T47D (cell line): ENCODE data around the gene RPTOR.

Source experiments
- DNase-seq, 2 experiments: peaks; one replicate each; pipeline versions ENCODE4 v3.0.0 to v3.0.0-alpha.2; 2011 to 2012; ENCODE audit warnings: low read depth in 1 of 2, low spot score in 1 of 2
- JUND ChIP-seq: IDR thresholded peaks from 2 replicates; pipeline ENCODE4 v1.6.1; 2012; ENCODE audit warnings: low read depth
- in situ Hi-C: cut with HindIII; loops from 2 replicates; pipeline ENCODE4 v1.10.0; 2016; ENCODE audit warnings: low sequenced_read_pairs, low pct_unique_long_range_greater_than_20kb

The RPTOR gene

DNA sequence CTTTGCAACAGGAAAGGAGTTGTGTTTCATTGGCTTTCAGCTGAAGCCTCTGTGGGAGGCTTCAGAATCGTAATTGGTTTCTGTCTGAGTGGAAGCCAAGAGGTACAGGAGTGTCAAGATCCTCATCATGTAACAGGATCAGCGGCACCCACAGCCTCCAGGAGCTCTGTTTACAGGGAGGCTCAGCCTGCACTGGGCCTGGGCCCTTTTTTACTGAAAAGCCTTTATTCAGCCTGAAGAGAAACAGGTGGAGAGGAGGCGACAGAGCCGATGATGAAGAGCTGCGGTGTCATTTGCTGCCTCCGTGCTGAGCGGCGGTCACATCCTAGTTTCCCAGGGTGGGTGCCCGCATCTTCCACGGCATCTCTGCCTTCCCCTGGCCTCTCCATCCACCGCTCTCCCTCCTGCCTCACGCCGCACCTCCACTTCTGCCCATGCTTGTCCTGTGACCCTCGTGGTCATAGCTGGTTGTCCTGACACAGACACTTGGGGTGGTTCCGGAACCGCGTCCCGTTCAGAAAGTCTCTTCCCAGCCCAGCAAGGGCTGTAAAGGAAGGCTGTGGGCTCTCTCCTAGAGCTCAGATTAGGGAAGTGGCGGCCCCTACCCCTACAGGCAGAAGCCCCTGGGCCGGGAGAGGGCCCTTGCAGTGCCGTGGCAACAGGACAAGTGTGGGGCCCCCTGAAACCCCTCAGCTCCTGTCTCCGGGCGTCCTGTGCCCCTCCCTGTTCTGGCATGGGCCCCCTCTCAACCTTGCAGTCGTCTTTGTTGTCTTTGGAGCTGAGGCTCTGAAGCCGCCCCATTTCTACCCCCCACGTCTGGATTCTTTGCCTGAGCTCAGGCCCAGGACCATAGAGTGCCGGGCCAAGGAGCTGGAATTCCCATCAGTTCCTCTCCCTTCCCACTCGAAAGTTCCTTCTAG lies 393.1 kb downstream of the RPTOR start:
- TF ChIP-seq JUND, result no peak
- no peak for DNase-seq
- in situ Hi-C loops, result no loop called here

DNA sequence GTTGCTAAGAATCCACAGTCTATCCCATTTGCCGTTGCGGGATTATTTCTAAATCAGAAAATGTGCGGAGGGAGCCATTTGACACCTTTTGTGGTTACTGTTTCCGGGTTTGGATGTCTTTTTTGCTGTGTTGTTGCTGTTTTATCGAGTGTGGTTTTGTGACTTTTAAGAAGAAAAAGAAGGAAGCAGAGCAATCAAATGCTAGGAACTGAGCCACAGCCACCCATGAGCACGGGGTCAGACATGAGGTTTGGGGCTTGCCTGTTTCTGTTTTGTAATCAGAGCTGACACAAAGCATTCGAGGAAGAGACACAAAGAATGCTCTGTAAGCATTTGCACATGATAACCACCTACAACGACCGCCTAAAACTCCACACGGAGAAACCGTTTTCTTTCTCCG lies 393.9 kb downstream of the RPTOR start:
- in situ Hi-C loops, result no loop called here
- no peak for DNase-seq
- TF ChIP-seq JUND, result no peak

DNA sequence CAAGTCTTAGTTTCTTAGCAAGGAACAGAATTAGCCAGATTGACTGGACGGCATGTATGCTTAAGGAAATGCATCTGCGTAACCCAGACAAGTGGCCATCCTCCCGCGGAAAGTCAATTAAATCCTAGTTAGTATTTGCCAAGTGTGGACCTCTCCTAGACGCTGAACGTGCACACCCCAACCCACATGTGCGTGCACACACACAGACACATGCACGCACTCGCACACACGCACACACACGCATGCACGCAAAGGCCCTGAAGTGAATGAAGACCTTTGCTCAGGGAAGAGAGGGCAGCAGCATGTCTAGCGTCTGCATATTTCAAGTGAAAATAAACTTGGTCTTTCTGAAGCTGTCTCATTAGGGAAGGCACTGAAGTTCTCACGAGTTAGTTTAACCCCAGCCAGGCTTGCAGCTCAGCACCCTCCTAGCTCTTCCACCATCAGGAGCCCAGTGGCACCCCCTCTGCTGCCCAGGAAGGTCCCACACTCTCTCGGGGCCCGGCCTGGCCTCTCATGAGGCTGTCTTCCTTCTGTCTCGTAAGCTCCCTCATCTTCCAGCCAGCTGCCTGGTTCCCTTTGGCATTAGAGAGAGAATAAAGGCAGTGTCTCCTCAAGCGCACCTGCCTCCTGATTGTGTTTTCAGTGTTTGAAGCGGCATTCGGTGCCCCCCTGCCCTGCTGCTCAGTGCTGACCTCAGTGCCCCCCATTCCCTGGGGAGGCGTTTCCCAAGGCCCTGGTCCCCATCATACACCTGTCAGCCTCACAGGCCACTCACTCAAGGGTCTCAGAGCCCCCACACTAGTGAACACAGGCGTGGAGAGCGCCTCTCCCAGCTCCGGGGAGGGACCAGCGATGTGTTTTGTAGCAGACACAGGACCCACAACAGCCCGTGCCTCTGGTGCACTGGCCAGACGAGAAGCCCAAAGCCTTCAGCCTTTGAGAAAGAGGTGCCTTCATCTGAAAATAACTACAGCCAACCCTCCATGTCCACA lies 394.8 kb downstream of the RPTOR start:
- in situ Hi-C loops, result no loop called here
- TF ChIP-seq JUND, result no peak
- DNase-seq, result no peak

DNA sequence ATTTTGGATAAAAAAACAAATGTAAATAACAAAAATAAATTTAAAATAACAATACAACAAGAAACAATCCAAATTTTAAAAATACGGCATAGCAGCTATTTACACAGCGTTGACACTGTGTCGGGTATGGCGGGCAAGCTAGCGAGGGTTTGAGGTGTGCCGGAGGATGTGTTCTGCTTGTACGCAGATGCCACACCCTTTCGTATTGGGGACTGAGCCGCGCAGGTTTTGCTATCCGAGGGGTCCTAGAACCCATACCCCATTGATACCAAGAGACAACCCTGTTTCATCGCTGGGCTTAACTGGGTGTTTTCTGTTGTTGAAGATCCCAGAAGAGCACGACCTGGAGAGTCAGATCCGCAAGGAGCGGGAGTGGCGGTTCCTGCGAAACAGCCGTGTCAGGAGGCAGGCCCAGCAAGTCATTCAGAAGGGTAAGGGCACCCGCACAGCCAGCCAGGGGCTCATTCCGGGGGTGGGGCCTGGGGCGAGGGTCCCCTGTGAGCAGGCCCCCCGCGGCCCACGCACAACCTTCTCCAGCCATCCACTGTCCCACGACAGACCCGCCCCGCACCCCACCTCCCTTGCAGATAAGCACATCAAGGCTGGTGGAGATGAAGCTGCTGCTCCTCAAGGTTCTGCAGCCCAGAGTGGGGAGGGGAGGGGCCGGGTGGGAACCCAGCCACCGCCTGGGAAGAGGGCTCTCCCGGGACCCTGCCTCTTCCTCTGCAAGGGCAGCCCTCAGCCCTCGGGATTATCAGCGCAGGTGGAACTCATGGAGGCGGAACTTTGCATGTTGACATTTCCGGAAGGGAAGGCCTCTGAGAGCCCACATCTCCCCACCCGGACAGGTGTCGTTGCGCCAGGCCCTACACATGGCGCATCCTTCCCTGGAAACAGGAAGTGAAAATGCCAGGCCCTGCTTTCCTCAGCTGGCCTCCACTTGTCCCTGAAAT lies 395.8 kb downstream of the RPTOR start:
- no peak for TF ChIP-seq JUND
- DNase-seq, result no peak
- in situ Hi-C loops, result no loop called here

DNA sequence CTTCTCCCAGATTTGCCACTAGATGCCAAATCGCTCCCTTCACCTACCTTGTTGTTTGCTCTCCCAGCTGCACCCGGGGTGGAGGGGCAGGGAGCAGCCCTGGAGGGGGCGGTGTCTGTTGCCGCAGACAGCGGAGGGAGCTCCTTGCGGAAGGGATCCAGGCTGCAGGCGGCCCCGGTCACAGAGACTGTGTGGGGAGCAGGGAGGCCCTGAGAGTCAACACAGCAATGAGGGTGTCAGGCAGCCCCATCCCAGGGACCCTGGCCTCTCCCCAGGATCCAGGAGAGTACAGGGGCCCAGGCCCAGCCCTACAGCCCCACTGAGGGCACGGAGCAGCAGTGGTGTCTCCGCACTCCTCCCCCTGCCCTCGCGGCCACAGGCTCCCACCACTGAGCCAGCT lies 396.5 kb downstream of the RPTOR start:
- TF ChIP-seq JUND, result no peak
- DNase-seq, result no peak
- in situ Hi-C loops, result no loop called here

DNA sequence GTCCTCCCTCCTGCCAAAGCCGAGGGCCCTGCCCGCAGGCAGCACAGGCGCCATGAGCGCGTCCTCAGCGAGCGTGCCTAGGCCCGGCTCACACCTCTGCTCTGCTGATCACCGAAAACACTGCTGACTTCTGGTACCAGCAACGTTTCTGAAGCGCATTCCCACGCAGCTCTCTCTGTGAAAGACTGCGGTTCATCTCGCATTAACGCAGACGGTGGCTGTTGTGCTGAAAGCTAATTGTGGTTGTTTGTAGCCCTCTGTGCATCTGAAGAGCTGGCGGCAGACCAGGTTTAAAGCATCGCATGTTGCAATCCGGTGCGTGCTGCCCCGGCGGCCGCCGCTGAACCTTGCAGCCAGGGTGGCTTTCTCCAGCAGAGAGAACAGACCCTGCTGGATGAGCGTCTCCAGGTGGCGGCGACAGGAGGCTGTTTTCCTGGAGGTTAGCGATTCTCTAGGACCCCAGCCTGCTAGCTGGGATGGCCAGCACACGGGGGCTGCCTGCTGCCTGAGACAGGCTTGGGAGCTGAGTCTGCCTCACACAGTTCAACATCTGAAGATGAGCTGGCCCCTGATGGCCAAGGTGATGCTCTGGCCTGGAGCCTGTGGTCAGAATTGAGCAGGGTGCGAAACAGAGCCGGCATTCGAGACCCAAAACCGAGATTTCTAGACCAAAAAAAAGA lies 397.2 kb downstream of the RPTOR start:
- no peak for TF ChIP-seq JUND
- in situ Hi-C loops, result no loop called here
- no peak for DNase-seq

DNA sequence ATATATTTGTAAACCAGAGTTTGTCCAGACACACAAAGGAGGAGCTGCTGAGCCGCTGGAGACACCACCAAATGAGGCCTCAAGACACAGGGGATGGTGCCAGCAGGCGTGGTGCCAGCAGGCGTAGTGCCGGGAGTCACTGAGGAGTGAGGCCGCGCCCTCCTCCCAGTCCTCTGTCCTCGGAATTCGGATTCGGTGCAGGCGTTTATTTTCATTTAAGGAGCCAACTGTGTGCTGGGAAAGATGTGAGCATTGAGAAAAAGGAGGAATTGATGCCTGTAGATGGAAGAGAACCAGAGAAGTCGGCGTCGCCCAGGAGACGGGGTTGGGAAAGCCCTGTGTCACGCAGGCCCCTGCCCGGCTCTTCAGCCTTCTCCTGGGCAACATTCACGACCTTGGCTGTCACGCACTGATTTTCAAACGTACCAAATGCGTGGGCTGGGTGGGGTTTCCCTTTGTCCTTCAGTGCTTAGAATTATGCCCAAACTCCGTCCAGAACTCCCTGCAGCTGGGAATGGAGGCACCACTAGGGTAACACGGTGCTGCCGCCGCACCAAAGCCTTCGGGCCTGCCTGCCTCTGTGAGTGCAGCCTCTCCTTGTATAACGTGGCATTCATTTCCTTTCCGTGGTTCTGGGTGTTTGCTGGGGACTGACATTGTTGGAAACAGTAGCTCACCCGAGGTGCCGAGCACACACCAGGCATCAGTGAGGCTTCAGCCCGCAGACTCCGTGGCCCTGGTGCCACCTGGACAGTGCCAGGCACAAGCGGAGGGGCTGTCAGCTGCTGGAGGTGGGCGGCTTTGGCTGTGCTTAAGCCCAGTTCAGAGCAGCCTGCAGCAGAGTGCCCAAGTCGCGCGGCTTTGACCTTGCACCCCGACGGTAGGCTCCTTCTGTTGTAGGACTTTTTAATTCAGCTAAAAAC lies 398.0 kb downstream of the RPTOR start:
- DNase-seq, result no peak
- in situ Hi-C loops, result no loop called here
- no peak for TF ChIP-seq JUND

DNA sequence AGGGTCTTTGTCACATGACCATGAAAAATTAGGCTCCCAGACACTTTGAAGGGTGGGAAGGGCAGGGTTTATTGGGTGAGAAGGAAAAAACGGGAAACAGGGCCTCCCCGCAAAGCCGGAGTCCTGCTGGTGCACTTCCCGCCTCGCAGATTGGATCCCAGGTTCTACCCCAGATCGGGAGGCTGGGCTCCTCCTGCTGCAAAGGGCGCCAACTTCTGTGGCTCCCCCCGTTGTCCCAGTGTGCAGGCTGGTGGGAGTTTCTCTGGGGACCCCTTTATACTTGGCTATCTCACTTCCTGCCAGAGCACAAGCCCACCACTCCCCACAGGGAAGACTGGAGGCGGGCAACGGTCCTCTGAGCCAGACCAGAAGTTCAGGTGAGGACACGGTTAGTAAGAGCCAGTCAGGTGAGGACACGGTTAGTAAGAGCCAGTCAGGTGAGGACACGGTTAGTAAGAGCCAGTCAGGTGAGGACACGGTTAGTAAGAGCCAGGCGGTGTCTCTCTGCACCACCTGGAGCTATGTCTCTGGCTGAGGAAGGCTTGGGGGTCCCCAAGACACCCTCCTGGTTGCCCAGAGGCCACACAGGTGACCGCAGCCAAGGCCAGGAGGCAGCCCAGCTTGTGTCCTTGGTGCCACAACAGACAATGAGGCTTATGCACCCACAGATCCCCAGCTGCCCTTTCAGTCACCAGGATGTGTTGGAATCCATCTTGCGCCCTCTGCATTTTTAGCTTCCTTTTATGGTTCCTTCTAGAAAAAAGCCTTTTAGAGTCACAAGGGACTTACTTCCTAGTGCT lies 398.9 kb downstream of the RPTOR start:
- no peak for DNase-seq
- no peak for TF ChIP-seq JUND
- in situ Hi-C loops, result no loop called here

DNA sequence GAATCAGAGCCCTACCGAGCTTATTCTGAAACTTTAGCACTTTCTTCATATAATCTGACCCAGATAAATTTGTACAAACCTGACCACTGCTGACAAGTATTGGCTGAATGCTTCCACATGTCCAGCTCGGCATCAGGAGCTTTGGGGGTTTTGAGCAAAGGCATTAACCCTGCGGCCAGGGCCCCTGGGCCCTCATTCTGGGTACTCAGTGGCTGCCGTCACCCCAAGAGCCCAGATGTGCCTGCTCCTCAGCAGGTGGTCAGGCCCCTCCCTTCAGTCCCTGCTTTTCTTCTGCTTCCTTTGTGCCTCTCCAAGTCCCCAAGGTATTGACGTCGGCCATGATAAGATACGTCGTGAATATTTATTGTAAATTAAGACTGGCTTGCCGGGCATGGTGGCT lies 399.7 kb downstream of the RPTOR start:
- in situ Hi-C loops, result no loop called here
- DNase-seq, result no peak
- TF ChIP-seq JUND, result no peak

DNA sequence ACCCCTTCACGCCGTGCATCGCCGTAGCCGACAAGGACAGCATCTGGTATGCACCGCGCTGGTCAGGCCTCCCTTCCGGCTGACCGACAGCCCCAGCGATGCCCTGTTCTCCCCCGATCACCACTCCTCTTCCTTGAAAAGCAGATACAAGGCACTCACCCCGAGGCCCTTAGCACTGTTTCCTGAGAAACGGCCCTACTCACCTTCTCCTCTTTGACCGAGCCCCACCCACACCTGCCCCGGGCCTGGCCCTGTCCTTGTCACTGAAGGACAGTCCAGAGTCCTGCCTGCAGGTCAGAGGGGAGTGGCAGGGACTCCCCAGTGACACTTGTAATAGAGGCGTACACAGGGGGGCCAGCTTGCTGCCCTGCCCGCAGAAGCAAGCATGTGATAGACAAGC lies 401.1 kb downstream of the RPTOR start:
- DNase-seq, result no peak
- TF ChIP-seq JUND, result no peak
- in situ Hi-C loops, result no loop called here
